Measurements from ENCODE around the gene CXCL17.

The CXCL17 gene

DNA sequence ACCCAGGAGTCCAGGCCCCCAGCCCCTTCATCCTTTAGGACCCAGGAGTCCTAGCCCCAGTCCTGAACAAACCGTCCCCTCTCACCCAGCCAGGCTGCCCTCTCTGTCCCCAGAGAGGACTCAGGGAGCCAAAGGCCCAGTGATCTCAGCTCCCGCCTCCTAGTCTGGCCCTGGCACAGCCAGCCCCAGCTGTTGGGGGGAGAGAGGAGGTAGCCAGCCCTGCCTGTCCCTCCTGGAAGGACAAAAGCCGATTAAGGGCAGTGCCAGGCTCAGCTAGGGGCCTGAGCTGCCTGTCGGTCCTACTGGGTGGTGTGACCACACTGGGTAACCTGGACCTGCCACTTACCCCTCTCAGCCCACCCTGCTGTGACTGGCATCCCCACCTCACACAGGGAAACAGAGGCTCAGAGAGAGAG, 30.1 kb downstream of the CXCL17 start:
- ChIA-PET POLR2A (interaction anchor here (1.6 kb wide), 1 partner anchor 11 kb away, joined by 5 read pairs; no protein-coding TSS in a partner anchor), CTCF (interaction anchor here (1.2 to 2.6 kb wide), 4 partner anchors 11 to 117 kb away, joined by 3 to 24 read pairs (median 4); no protein-coding TSS in a partner anchor)
- TF ChIP-seq CTCF (IDR thresholded peaks at IDR 0.05; ENCODE audit: control extremely low read depth, extremely low read depth, low read depth, missing control alignments) = no peak
- DNase-seq (ENCODE audit: extremely low spot score) = no peak

GRCh38 chr19:42412227-42412626, 30.5 kb downstream of the CXCL17 start:
- TF ChIP-seq CTCF (IDR thresholded peaks at IDR 0.05; ENCODE audit: control extremely low read depth, extremely low read depth, low read depth, missing control alignments) = no peak
- POLR2A ChIA-PET = interaction anchor here (1.6 kb wide), 1 partner anchor 11 kb away, joined by 5 read pairs; no protein-coding TSS in a partner anchor
- no peak for DNase-seq (ENCODE audit: extremely low spot score)
- CTCF ChIA-PET = interaction anchor here (0.9 to 2.6 kb wide), 5 partner anchors 11 to 117 kb away, joined by 3 to 24 read pairs (median 3); no protein-coding TSS in a partner anchor

- POLR2A ChIA-PET = interaction anchor here (1.6 kb wide), 1 partner anchor 12 kb away, joined by 5 read pairs; no protein-coding TSS in a partner anchor
- no peak for TF ChIP-seq CTCF (IDR thresholded peaks at IDR 0.05; ENCODE audit: control extremely low read depth, extremely low read depth, low read depth, missing control alignments)
- DNase-seq (ENCODE audit: extremely low spot score) = no peak
- CTCF ChIA-PET = interaction anchor here (0.9 to 3.5 kb wide), 8 partner anchors 9 to 118 kb away, joined by 3 to 24 read pairs (median 4); no protein-coding TSS in a partner anchor
Measured at GRCh38 chr19:42411581-42412178, 31.1 kb downstream of the CXCL17 start.

DNA sequence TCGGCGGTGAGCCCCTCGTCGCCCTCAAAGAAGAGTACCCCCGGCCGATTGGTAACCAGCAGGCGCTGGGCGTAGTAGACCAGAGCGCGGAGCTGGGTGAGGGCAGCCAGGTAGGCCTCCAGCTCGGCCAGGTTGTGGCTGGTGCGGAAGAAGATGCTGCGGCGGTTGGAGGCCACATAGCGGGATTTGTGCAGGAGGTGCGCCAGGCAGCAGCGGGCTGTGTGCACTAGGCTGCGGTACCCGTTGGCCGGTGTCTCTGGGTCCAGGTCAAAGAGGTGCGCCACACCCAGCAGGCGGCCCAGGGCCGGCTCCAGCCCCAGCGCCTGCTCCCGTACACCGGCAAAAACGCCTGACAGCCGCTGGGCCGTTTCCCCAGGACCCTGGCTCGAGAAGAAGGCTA, 32.4 kb downstream of the CXCL17 start:
- ChIA-PET CTCF (interaction anchor here (1.3 to 3.5 kb wide), 3 partner anchors 10 to 28 kb away, joined by 3 to 20 read pairs (median 7); no protein-coding TSS in a partner anchor), POLR2A (no interaction called here)
- DNase-seq (ENCODE audit: extremely low spot score) = no peak
- no peak for TF ChIP-seq CTCF (IDR thresholded peaks at IDR 0.05; ENCODE audit: control extremely low read depth, extremely low read depth, low read depth, missing control alignments)

GRCh38 chr19:42409477-42409876, 33.3 kb downstream of the CXCL17 start:
- no peak for TF ChIP-seq CTCF (IDR thresholded peaks at IDR 0.05; ENCODE audit: control extremely low read depth, extremely low read depth, low read depth, missing control alignments)
- ChIA-PET CTCF (interaction anchor here (2.0 to 3.5 kb wide), 2 partner anchors 9 to 11 kb away, joined by 7 to 20 read pairs; no protein-coding TSS in a partner anchor), POLR2A (no interaction called here)
- no peak for DNase-seq (ENCODE audit: extremely low spot score)

DNA sequence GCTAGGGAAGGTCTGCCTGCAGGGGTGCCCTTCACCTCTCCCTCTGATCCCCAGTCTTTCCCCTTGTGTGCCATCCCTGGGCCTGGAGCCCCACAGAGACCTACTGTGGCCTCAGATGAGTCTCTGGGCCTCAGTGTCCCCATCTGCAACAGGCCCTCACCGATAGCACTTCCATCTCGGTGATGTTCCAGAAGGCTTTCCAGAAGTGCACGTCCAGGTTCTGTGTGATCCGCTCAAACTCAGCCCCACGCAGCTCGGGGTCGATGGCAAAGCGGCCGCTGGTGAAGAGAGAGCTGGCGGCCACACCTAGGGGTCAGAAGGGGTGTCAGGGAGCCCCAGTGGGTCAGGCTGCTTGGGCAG, 35.0 kb downstream of the CXCL17 start:
- no peak for TF ChIP-seq CTCF (IDR thresholded peaks at IDR 0.05; ENCODE audit: control extremely low read depth, extremely low read depth, low read depth, missing control alignments)
- CTCF ChIA-PET = interaction anchor here (1.7 kb wide), 1 partner anchor 13 kb away, joined by 11 read pairs; no protein-coding TSS in a partner anchor
- no peak for DNase-seq (ENCODE audit: extremely low spot score)
- POLR2A ChIA-PET = no interaction called here

All from GM10248 (cell line).